ENCODE measurements around the gene ZBTB6. TPM values are rescaled to one million over a fixed set of nuclear protein-coding genes. Genes with fewer than 3 reads are reported as not detected.

ZBTB6 gene
- total and polyA plus RNA-seq, 2 of the 13 experiments (the other 11 are each of a cell fraction or from before 2014, with no cell fraction given) = 3.7 to 7.1 TPM

GRCh38 chr9:122940749-122941581, 27.8 kb upstream of the ZBTB6 start, which contains the start of gene RABGAP1 (continued):
- TF ChIP-seq, protein P1, sequence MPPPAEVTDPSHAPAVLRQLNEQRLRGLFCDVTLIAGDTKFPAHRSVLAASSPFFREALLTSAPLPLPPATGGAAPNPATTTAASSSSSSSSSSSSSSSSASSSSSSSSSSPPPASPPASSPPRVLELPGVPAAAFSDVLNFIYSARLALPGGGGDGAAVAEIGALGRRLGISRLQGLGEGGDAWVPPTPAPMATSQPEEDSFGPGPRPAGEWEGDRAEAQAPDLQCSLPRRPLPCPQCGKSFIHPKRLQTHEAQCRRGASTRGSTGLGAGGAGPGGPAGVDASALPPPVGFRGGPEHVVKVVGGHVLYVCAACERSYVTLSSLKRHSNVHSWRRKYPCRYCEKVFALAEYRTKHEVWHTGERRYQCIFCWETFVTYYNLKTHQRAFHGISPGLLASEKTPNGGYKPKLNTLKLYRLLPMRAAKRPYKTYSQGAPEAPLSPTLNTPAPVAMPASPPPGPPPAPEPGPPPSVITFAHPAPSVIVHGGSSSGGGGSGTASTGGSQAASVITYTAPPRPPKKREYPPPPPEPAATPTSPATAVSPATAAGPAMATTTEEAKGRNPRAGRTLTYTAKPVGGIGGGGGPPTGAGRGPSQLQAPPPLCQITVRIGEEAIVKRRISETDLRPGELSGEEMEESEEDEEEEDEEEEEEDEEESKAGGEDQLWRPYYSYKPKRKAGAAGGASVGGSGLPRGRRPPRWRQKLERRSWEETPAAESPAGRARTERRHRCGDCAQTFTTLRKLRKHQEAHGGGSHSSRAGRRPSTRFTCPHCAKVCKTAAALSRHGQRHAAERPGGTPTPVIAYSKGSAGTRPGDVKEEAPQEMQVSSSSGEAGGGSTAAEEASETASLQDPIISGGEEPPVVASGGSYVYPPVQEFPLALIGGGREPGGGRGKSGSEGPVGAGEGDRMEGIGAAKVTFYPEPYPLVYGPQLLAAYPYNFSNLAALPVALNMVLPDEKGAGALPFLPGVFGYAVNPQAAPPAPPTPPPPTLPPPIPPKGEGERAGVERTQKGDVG (CRISPR knock-in tag; IDR thresholded peaks at IDR 0.05; ENCODE audit: borderline replicate concordance) = no peak
- TF ChIP-seq CC2D1A (CRISPR knock-in tag; IDR thresholded peaks at IDR 0.05) (no peak), DDIT3 (CRISPR knock-in tag; IDR thresholded peaks at IDR 0.05) (no peak), SIN3A (IDR thresholded peaks at IDR 0.05; ENCODE audit: borderline replicate concordance, low read depth, low read length) (no peak; the same call in 1 of the 2 replicates), ATF7-NPFF (CRISPR knock-in tag; IDR thresholded peaks at IDR 0.05; ENCODE audit: low read depth) (peak; percentile 40; the same call in 1 of the 2 replicates), MAZ (IDR thresholded peaks at IDR 0.05; ENCODE audit: borderline replicate concordance, low read depth, low read length) (0 out of 2 replicates have a peak, but pooled peaks have one; percentile 17), MAZ (CRISPR knock-in tag; IDR thresholded peaks at IDR 0.05; ENCODE audit: low read depth) (peak; percentile 55; the same call in 1 of the 2 replicates), SIN3B (IDR thresholded peaks at IDR 0.05; ENCODE audit: low read length) (no peak), SNAI1 (CRISPR knock-in tag; IDR thresholded peaks at IDR 0.05; ENCODE audit: borderline replicate concordance) (peak; percentile 58; the same call in 1 of the 2 replicates), ZNF335 (CRISPR knock-in tag; IDR thresholded peaks at IDR 0.05) (no peak), HDAC1 (CRISPR knock-in tag; IDR thresholded peaks at IDR 0.05) (peak; percentile 8; the same call in 1 of the 2 replicates), ZNF775 (CRISPR knock-in tag; IDR thresholded peaks at IDR 0.05; ENCODE audit: borderline replicate concordance) (no peak), FOXP1 (IDR thresholded peaks at IDR 0.05) (no peak), FOXP1 (CRISPR knock-in tag; IDR thresholded peaks at IDR 0.05) (no peak), HNF1B (CRISPR knock-in tag; IDR thresholded peaks at IDR 0.05) (peak; percentile 51; the same call in 1 of the 2 replicates), ZNF33A (CRISPR knock-in tag; IDR thresholded peaks at IDR 0.05; ENCODE audit: borderline replicate concordance) (no peak), FOXA1 (IDR thresholded peaks at IDR 0.05) (no peak), FOXA1 (CRISPR knock-in tag; IDR thresholded peaks at IDR 0.05) (0 out of 2 replicates have a peak, but pooled peaks have one; percentile 31)
- TF ChIP-seq, protein P2, sequence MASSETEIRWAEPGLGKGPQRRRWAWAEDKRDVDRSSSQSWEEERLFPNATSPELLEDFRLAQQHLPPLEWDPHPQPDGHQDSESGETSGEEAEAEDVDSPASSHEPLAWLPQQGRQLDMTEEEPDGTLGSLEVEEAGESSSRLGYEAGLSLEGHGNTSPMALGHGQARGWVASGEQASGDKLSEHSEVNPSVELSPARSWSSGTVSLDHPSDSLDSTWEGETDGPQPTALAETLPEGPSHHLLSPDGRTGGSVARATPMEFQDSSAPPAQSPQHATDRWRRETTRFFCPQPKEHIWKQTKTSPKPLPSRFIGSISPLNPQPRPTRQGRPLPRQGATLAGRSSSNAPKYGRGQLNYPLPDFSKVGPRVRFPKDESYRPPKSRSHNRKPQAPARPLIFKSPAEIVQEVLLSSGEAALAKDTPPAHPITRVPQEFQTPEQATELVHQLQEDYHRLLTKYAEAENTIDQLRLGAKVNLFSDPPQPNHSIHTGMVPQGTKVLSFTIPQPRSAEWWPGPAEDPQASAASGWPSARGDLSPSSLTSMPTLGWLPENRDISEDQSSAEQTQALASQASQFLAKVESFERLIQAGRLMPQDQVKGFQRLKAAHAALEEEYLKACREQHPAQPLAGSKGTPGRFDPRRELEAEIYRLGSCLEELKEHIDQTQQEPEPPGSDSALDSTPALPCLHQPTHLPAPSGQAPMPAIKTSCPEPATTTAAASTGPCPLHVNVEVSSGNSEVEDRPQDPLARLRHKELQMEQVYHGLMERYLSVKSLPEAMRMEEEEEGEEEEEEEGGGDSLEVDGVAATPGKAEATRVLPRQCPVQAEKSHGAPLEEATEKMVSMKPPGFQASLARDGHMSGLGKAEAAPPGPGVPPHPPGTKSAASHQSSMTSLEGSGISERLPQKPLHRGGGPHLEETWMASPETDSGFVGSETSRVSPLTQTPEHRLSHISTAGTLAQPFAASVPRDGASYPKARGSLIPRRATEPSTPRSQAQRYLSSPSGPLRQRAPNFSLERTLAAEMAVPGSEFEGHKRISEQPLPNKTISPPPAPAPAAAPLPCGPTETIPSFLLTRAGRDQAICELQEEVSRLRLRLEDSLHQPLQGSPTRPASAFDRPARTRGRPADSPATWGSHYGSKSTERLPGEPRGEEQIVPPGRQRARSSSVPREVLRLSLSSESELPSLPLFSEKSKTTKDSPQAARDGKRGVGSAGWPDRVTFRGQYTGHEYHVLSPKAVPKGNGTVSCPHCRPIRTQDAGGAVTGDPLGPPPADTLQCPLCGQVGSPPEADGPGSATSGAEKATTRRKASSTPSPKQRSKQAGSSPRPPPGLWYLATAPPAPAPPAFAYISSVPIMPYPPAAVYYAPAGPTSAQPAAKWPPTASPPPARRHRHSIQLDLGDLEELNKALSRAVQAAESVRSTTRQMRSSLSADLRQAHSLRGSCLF (CRISPR knock-in tag; IDR thresholded peaks at IDR 0.05; ENCODE audit: borderline replicate concordance) = no peak

All from HepG2 (cell line).